ENCODE data around the gene MYBBP1A.

MYBBP1A gene

GRCh38 chr17:4499431-4500190, 55.6 kb downstream of the MYBBP1A start:
- no peak for FAIRE-seq

DNA sequence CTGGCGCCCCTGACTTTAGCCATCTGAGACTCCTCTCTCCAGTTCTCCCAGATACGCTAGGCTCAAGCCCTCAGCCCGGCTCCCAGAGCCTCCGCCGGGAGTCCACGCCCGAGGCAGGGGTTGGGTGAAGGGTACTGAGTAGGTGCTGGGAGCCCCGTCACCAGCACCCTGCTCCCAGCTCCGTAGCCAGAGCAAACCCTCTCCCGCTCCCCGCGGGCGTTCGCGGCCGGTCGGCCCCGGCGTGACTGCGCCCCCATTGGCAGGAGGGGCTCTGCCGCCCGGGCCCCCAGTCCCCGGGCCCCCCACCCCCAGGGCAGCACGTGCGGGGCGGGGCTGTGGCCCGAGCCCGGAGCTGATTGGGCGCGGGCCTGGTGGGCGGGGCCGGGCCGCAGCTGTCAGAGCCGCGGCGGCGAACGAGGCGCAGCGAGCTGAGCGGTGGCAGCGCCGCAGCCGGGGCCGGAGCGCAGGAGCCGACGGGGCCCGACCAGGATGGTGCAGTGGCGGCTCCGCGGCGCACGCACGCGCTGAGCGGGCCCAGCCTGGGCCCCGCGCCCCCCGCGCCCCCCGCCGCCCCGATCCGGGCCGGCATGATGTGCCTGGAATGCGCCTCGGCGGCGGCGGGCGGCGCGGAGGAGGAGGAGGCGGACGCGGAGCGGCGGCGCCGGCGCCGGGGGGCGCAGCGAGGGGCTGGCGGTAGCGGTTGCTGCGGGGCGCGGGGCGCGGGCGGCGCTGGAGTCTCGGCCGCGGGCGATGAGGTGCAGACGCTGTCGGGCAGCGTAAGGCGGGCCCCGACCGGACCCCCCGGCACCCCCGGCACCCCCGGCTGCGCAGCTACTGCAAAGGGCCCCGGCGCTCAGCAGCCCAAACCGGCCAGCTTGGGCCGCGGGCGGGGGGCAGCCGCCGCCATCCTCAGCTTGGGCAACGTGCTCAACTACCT, 56.5 kb downstream of the MYBBP1A start, which contains the start of gene SPNS2:
Gene SPNS2, plus strand, starts transcription at position 421 of the 937 bp plus-strand sequence. Its CDS starts 167 bp downstream, at position 588.
- FAIRE-seq: no peak

GRCh38 chr17:4497101-4497824, 57.9 kb downstream of the MYBBP1A start:
- no peak for FAIRE-seq

DNA sequence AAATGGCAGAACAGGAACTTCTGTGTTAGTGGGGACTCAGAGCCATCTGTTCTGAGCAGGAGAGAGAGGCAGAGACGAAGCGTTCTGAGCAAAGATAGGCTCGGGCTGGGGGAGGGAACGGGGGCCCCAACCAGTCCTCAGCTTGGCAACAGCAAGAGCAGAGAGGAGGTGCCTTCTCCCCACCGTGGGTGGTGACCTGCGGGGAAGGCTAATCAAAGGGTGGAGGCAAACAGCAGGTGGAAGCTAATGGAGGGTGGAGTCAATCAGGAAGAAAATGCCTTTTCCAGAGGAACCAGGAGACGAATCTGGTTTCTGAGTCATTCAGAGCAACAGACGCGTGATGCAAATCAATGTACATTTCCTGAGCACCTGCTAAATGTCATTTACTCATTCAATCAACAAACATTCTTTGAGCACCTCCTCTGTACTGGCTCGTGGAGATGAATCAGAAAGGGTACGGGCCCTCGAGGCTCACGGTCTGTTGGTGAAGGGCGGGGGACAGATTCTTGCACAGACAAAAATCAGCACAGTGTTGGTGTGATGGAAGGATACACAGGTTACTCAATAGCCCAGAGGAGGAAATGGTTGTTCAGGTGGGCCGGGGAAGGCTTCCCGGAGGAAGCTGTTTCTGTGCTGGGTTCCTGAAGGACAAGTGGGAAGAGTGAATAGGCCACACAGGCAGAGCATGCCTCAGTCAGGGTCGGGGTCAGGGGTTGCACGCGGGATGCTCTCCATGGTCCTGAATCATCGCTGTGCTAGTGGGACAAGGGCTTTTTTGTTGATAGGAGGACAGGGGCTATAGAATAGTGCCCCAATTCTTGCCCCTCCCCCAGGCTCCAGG, 62.2 kb downstream of the MYBBP1A start:
- FAIRE-seq: no peak

GRCh38 chr17:4490637-4491061, 64.5 kb downstream of the MYBBP1A start:
- FAIRE-seq: no peak

DNA sequence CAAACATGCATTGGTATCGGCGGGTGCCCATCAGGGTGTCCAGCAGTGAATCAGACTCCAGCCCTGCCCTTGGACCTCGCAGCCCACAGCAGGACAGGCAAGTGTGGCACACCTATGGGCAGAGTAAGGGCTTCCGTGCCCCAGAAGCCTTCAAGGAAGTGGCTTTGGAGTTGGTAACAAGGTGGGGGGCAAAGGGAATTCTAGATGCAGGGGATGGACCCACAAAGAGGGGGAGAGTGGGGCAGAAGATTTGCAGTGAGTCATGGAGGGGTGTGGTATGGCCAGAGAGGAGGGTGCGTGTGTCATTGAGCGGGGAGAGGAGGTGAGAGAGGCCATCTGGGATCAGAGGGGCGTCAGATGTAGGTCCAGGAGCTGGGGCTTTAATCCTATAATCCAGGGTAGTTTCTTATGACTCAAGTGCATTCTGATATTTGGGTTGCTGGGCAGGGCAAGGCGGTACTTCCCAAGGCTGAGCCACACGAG, 65.0 kb downstream of the MYBBP1A start:
- FAIRE-seq: no peak

DNA sequence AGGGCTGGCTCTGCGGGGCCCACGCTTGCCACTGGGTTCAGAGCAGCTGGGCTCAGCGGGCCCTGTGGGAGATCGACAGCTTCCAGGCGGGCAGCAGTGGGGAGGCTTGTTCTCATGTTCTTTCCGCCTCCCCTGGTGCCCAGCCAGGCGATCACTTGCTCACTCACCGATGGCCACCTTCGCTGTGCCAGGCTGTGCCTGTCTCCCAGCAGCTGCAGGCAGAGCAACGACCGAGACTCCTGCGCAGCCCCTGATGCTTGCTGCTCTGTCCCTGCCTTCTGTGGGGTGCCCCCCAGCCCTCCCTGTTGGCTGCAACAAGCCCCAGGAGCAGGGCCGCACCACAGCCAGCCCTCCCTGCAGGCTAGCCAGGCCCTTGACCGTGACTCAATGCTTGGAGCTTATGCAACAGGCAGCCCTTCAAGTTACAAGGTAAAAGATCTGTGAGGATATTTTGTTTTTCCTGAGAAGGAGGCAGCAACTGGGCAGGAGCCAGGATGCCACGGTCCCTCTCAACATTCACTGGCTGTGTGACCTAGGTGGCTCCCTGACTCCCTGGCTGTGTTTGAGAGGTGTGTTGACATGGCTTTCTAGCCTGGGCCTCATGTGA, 66.1 kb downstream of the MYBBP1A start:
- FAIRE-seq: no peak
